GM12801 (cell line): ENCODE results near the gene TRIM8.

Source experiments
- CTCF ChIP-seq: IDR thresholded peaks from one replicate; pipeline ENCODE4 v1.5.1; 2011; ENCODE audit warnings: control low read depth; ENCODE audit not compliant: insufficient read length; ENCODE audit errors: extremely low read depth

The TRIM8 gene

GRCh38 chr10:102661658-102662028, 17.4 kb downstream of the TRIM8 start:
- no peak for TF ChIP-seq CTCF

- TF ChIP-seq CTCF = no peak
Measured at GRCh38 chr10:102665904-102666509, 21.7 kb downstream of the TRIM8 start.

GRCh38 chr10:102668326-102669107, 24.2 kb downstream of the TRIM8 start:
- no peak for TF ChIP-seq CTCF

- TF ChIP-seq CTCF = no peak
Measured at GRCh38 chr10:102669206-102670064, 25.2 kb downstream of the TRIM8 start.

GRCh38 chr10:102670065-102670670, 25.9 kb downstream of the TRIM8 start:
- TF ChIP-seq CTCF = no peak

- no peak for TF ChIP-seq CTCF
Measured at GRCh38 chr10:102670871-102671434, 26.7 kb downstream of the TRIM8 start.
